ENCODE data around the gene MRTFB.

DNA sequence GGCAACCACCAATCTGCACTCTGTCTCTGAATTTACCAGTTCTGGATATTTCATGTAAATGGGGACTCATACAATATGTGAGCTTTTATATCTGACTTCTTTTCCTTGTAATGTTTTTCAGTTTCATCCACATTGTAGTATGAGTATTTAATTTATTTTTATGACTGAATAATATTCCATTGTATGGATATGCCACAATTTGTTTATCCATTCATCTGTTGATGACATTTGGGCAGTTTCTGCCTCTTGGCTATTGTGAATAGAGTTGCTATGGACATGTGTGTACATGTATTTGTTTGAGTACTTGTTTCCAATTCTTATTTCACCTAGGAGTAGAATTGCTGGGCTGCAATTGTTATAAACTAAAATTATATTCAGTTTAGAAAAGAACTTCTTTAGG is 126.9 kb downstream of the MRTFB start:
- TF ChIP-seq, protein P1, sequence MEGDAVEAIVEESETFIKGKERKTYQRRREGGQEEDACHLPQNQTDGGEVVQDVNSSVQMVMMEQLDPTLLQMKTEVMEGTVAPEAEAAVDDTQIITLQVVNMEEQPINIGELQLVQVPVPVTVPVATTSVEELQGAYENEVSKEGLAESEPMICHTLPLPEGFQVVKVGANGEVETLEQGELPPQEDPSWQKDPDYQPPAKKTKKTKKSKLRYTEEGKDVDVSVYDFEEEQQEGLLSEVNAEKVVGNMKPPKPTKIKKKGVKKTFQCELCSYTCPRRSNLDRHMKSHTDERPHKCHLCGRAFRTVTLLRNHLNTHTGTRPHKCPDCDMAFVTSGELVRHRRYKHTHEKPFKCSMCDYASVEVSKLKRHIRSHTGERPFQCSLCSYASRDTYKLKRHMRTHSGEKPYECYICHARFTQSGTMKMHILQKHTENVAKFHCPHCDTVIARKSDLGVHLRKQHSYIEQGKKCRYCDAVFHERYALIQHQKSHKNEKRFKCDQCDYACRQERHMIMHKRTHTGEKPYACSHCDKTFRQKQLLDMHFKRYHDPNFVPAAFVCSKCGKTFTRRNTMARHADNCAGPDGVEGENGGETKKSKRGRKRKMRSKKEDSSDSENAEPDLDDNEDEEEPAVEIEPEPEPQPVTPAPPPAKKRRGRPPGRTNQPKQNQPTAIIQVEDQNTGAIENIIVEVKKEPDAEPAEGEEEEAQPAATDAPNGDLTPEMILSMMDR (conservative IDR thresholded peaks at IDR 0.05; ENCODE audit: low read depth, low read length) = no peak
- TF ChIP-seq EZH2 (IDR thresholded peaks at IDR 0.05; ENCODE audit: low read length, unreplicated experiment) (no peak), EZH2phosphoT487 (IDR thresholded peaks at IDR 0.05; ENCODE audit: borderline replicate concordance, low read length) (no peak)
